SU-DHL-6 (cell line): ENCODE results near the gene ADAM17.

Experiments
- CTCF ChIP-seq: fragments of 200-600 bp; sonication (generic); IDR thresholded peaks from one replicate; pipeline ENCODE4 v1.5.1; 2017; ENCODE audit warnings: antibody characterized with exemption, mild to moderate bottlenecking, low read length, moderate library complexity; ENCODE audit not compliant: insufficient read depth, poor library complexity, severe bottlenecking
- EZH2phosphoT487 ChIP-seq: fragments of 200-600 bp; sonication (generic), shearing (Covaris generic); conservative IDR thresholded peaks from 2 replicates; pipeline ENCODE4 v1.6.1; 2018; ENCODE audit warnings: mild to moderate bottlenecking, antibody characterized with exemption, low read length, moderate library complexity, mixed read lengths

GRCh38 chr2:9585486-9585885 is 29.9 kb upstream of the ADAM17 start:
- TF ChIP-seq CTCF (no peak), EZH2phosphoT487 (no peak)
